Embryonic facial prominence (tissue), 1 donor: ENCODE results near the gene PROM1.

Experiments used
- DNase-seq: peaks from one replicate; pipeline ENCODE4 v3.0.0-alpha.2; 2016; ENCODE audit errors: extremely low spot score

Gene PROM1

GRCh38 chr4:15944895-15945294 lies 138.9 kb downstream of the PROM1 start:
- DNase-seq, result no peak

GRCh38 chr4:15942283-15942682 lies 141.5 kb downstream of the PROM1 start:
- DNase-seq, result no peak

GRCh38 chr4:15938640-15939039 lies 145.2 kb downstream of the PROM1 start, which contains the start of gene FGFBP1:
TSS of gene FGFBP1 (minus strand) at chr4:15938740. CDS start at chr4:15936632, 2,108 bp downstream.
- no peak for DNase-seq

- DNase-seq, result no peak
Measured at GRCh38 chr4:15938182-15938581, 145.6 kb downstream of the PROM1 start.

- DNase-seq, result no peak
Measured at GRCh38 chr4:15936495-15936894, 147.3 kb downstream of the PROM1 start.

- no peak for DNase-seq
Measured at GRCh38 chr4:15935504-15936402, 148.1 kb downstream of the PROM1 start.

GRCh38 chr4:15934259-15934658 lies 149.6 kb downstream of the PROM1 start:
- no peak for DNase-seq

GRCh38 chr4:15931451-15932210 lies 152.2 kb downstream of the PROM1 start:
- no peak for DNase-seq

GRCh38 chr4:15930314-15930713 lies 153.5 kb downstream of the PROM1 start:
- DNase-seq, result no peak

GRCh38 chr4:15929540-15929939 lies 154.3 kb downstream of the PROM1 start:
- no peak for DNase-seq

- no peak for DNase-seq
Measured at GRCh38 chr4:15928883-15929282, 154.9 kb downstream of the PROM1 start.

GRCh38 chr4:15926486-15926885 lies 157.3 kb downstream of the PROM1 start:
- DNase-seq, result no peak

- no peak for DNase-seq
Measured at GRCh38 chr4:15925830-15926229, 158.0 kb downstream of the PROM1 start.

GRCh38 chr4:15921592-15921932 lies 162.3 kb downstream of the PROM1 start:
- DNase-seq, result no peak

GRCh38 chr4:15920723-15921591 lies 162.9 kb downstream of the PROM1 start:
- no peak for DNase-seq

GRCh38 chr4:15918484-15919129 lies 165.2 kb downstream of the PROM1 start:
- DNase-seq, result no peak
